Chondrocyte (in vitro differentiated cells): Measurements from ENCODE around the gene DDX39A. TPM values are rescaled to one million over a fixed set of nuclear protein-coding genes. Genes with fewer than 3 reads are reported as not detected.
"Not testable (repeated sequence)": the region's sequence is repeated elsewhere in the genome, so short reads cannot be mapped to it uniquely, and the experiment has no call there.

ENCODE experiments used
- DNase-seq: peaks from one replicate; pipeline ENCODE4 v3.0.0; 2021; ENCODE audit warnings: mixed read lengths, low spot score
- H3K27ac Mint-ChIP-seq: one replicate; pipeline ENCODE4 v1.8.0; 2021; ENCODE audit warnings: mild to moderate bottlenecking, moderate library complexity, mixed read lengths; ENCODE audit not compliant: unreplicated experiment
- H3K27me3 Mint-ChIP-seq: 2 replicates; pipeline ENCODE4 v1.8.0; 2021; ENCODE audit warnings: low read depth, mixed read lengths
- H3K36me3 Mint-ChIP-seq: 2 replicates; pipeline ENCODE4 v1.8.0; 2021; ENCODE audit warnings: low read depth, mixed read lengths
- H3K4me1 Mint-ChIP-seq: 2 replicates; pipeline ENCODE4 v1.8.0; 2021; ENCODE audit warnings: low read depth, mild to moderate bottlenecking, mixed read lengths
- H3K4me3 Mint-ChIP-seq: one replicate; pipeline ENCODE4 v1.8.0; 2021; ENCODE audit warnings: mild to moderate bottlenecking, moderate library complexity, mixed read lengths; ENCODE audit not compliant: unreplicated experiment
- H3K9me3 Mint-ChIP-seq: 2 replicates; pipeline ENCODE4 v1.8.0; 2021; ENCODE audit warnings: low read depth, mixed read lengths
- CTCF ChIP-seq: fragments of 200-600 bp; sonication (generic); IDR thresholded peaks from 2 replicates; pipeline ENCODE4 v1.5.0; 2021; ENCODE audit warnings: antibody characterized with exemption, mild to moderate bottlenecking, moderate library complexity
- total RNA-seq: library from RNA; stranded (reverse); gene quantifications from 3 replicates; pipeline ENCODE4 v1.2.1, GENCODE V29; 2021

DDX39A gene
- total RNA-seq, 1 donor from 2014 or later: 51.8 TPM

GRCh38 chr19:14406645-14407401, 12.3 kb downstream of the DDX39A start:
- no peak overlapping the region for H3K27ac Mint-ChIP-seq

GRCh38 chr19:14405758-14406644, 13.1 kb downstream of the DDX39A start:
- Mint-ChIP-seq H3K4me1 (peaks cover 19% of the 10 kb centered on the region), H3K4me3 (no peak overlapping the region), H3K36me3 (peaks cover 21% of the 10 kb centered on the region), H3K9me3 (no peaks in the 10 kb centered on the region), H3K27me3 (no peaks in the 10 kb centered on the region), H3K27ac (no peak overlapping the region)
- DNase-seq: no peak
- TF ChIP-seq CTCF: peak; percentile 95

More at GRCh38 chr19:14406645-14407401, 12.3 kb downstream of the DDX39A start:
- DNase-seq: no peak
- no peak overlapping the region for H3K4me3 Mint-ChIP-seq
- no peak for TF ChIP-seq CTCF
- peaks cover 13% of the 10 kb centered on the region for H3K4me1 Mint-ChIP-seq
- H3K9me3 Mint-ChIP-seq: no peaks in the 10 kb centered on the region
- no peaks in the 10 kb centered on the region for H3K27me3 Mint-ChIP-seq
- peaks cover 24% of the 10 kb centered on the region for H3K36me3 Mint-ChIP-seq

- Mint-ChIP-seq H3K27me3 (no peaks in the 10 kb centered on the region), H3K27ac (no peak overlapping the region), H3K9me3 (no peaks in the 10 kb centered on the region), H3K36me3 (peaks cover 18% of the 10 kb centered on the region), H3K4me3 (no peak overlapping the region), H3K4me1 (peaks cover 23% of the 10 kb centered on the region)
- no peak for DNase-seq
- TF ChIP-seq CTCF: no peak
Measured at GRCh38 chr19:14405380-14405757, 13.8 kb downstream of the DDX39A start.

GRCh38 chr19:14404312-14404711, 14.8 kb downstream of the DDX39A start:
- Mint-ChIP-seq H3K27ac (no peak overlapping the region), H3K27me3 (no peaks in the 10 kb centered on the region), H3K9me3 (no peaks in the 10 kb centered on the region), H3K4me3 (no peak overlapping the region), H3K4me1 (peaks cover 23% of the 10 kb centered on the region), H3K36me3 (peaks cover 13% of the 10 kb centered on the region)
- no peak for TF ChIP-seq CTCF
- no peak for DNase-seq

GRCh38 chr19:14403145-14403930, 15.8 kb downstream of the DDX39A start:
- peaks cover 23% of the 10 kb centered on the region for H3K4me1 Mint-ChIP-seq
- H3K4me3 Mint-ChIP-seq, H3K27ac Mint-ChIP-seq, H3K9me3 Mint-ChIP-seq, DNase-seq, H3K36me3 Mint-ChIP-seq, H3K27me3 Mint-ChIP-seq: not testable (repeated sequence)
